ENCODE results near the gene FALEC.
"Not testable (repeated sequence)": the region's sequence is repeated elsewhere in the genome, so short reads cannot be mapped to it uniquely, and the experiment has no call there.

Gene FALEC

GRCh38 chr1:150567717-150568593 lies 52.4 kb downstream of the FALEC start:
- DNase-seq (ENCODE audit: low read depth), result peak; percentile 99
- H3K4me3 ChIP-seq (replicated peaks; ENCODE audit: low read depth, low read length), result peak overlapping the region; percentile 38
- no peak for TF ChIP-seq CTCF (IDR thresholded peaks at IDR 0.05; ENCODE audit: low read length, missing control alignments)

GRCh38 chr1:150568594-150568966 lies 53.0 kb downstream of the FALEC start:
- TF ChIP-seq CTCF (IDR thresholded peaks at IDR 0.05; ENCODE audit: low read length, missing control alignments), result no peak
- peak overlapping the region; percentile 15 for H3K4me3 ChIP-seq (replicated peaks; ENCODE audit: low read depth, low read length)
- DNase-seq (ENCODE audit: low read depth), result no peak

- peak; percentile 63 for DNase-seq (ENCODE audit: low read depth)
- H3K4me3 ChIP-seq (replicated peaks; ENCODE audit: low read depth, low read length), result peak overlapping the region; percentile 15
- no peak for TF ChIP-seq CTCF (IDR thresholded peaks at IDR 0.05; ENCODE audit: low read length, missing control alignments)
Measured at GRCh38 chr1:150572918-150573647, 57.5 kb downstream of the FALEC start.

- H3K4me3 ChIP-seq (replicated peaks; ENCODE audit: low read depth, low read length), result not testable (repeated sequence)
- DNase-seq (ENCODE audit: low read depth), result peak; percentile 36
Measured at GRCh38 chr1:150573648-150574071, 58.1 kb downstream of the FALEC start.

GRCh38 chr1:150574260-150575071 lies 58.9 kb downstream of the FALEC start:
- H3K4me3 ChIP-seq (replicated peaks; ENCODE audit: low read depth, low read length), result peak overlapping the region; percentile 91
- TF ChIP-seq CTCF (IDR thresholded peaks at IDR 0.05; ENCODE audit: low read length, missing control alignments), result no peak
- peak; percentile 64 for DNase-seq (ENCODE audit: low read depth)

GRCh38 chr1:150575072-150575489 lies 59.5 kb downstream of the FALEC start:
- DNase-seq (ENCODE audit: low read depth), result no peak
- no peak for TF ChIP-seq CTCF (IDR thresholded peaks at IDR 0.05; ENCODE audit: low read length, missing control alignments)

More at GRCh38 chr1:150575072-150575489, 59.5 kb downstream of the FALEC start:
- H3K4me3 ChIP-seq (replicated peaks; ENCODE audit: low read depth, low read length), result peak overlapping the region; percentile 91

Data from fibroblast of pulmonary artery (primary cell).